ENCODE measurements around the gene ELMO3.

ELMO3 gene

DNA sequence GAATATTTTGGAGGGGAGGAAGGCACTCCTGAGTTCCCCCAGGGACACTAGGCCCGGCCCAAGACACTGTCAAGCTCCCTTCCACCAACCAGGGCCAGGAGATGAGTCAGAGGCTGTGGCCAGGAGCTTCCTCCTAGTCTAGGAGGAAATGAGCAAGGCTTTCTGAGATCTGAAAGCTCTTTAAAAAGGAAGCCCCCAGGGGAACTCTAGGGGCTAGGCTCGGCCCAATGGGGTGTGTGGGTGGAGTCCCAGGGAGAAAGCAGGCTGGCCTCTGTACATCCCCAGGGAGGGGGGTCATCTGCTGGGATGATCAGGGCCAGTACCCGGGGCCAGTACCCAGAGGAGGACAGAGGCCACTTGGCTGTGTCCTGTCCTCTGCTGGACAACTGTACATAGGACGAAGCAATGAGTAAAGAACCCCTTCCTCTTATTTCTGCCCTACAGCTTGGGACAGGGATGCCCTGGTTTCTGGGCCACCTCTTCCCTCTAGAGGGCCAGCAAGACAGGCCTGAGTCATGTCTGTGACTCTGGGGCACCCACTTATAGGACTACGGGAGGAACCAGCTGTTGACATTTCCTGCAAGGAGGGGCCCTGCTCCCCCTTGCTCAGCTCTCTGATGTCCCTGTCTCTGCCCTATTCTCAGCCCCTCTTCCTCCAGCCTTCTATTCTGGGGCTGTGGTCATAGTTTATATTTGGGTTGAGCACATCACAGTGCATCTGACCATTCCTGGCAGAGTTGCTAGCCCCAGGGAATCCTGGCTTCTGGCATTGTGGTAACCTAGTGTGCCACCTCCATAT, 45.7 kb downstream of the ELMO3 start:
- peak; percentile 50 for DNase-seq

DNA sequence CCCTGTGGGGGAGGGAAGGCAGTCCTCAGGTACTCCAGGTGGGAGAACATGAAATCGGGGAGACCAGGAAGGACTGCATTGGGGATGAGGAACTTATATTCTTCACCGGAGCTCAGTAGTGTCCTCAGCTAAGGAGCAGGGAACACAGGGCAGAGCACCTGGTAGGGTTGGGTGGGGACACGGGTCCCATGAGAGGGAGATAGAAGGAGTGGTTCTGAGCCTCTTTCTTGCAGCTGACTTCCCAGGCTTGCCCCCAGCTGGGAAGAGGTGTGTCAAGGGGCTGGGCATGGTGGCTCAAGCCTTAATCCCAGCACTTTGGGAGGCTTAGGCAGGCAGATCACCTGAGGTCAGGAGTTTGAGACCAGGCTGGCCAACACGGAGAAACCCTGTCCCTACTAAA, 46.3 kb downstream of the ELMO3 start:
- DNase-seq, result no peak

- no peak for DNase-seq
Measured at GRCh38 chr16:67245674-67246080, 46.7 kb downstream of the ELMO3 start.

- peak; percentile 60 for DNase-seq
Measured at GRCh38 chr16:67246081-67246755, 47.3 kb downstream of the ELMO3 start.

- DNase-seq, result no peak
Measured at GRCh38 chr16:67246756-67247191, 47.8 kb downstream of the ELMO3 start.

- peak; percentile 88 for DNase-seq
Measured at GRCh38 chr16:67247192-67248072, 48.5 kb downstream of the ELMO3 start, which contains the start of gene FHOD1. FHOD1 (minus strand) TSS chr16:67247481; CDS start chr16:67247410, 71 bp downstream.

- DNase-seq, result no peak
Measured at GRCh38 chr16:67248073-67248400, 49.1 kb downstream of the ELMO3 start.

DNA sequence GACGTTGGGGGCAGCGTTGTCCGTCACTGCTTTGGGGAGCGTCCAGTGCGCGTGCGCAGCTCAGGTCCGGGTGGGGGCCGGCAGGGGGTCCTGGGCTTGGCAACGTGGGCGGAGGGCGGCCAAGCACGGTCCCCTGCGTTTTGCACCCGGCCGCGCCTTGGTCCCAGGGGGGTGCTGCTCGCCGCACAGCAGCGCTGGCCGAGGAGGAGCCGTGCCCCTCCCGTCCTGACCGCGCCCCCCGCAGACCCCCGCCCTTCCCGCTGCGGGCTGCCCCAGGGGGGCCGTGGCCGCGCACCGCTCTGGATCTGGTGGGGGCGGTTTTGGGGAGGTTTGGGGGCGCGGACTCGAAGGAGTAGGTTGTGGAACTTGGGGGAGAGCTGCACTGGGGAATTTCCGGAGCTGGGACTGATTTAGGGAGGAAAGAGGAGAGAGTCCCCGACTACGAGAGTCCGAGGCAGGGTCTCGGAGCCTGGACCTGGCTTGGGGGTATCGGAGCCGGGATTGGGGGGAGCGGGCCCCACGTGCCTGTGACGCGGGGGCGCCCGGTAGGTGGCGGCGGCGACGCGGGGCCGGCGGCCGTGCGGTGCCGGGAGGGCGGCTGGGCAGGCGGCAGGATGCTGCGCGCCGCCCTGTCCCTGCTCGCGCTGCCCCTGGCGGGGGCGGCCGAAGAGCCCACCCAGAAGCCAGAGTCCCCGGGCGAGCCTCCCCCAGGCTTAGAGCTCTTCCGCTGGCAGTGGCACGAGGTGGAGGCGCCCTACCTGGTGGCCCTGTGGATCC, 49.7 kb downstream of the ELMO3 start, which contains the start of gene SLC9A5:
TSS of gene SLC9A5 (plus strand) at position 579 of the 777 bp plus-strand sequence. CDS start at position 615, 36 bp downstream.
- DNase-seq, result no peak

GRCh38 chr16:67249178-67250044, 50.5 kb downstream of the ELMO3 start:
- DNase-seq, result no peak

DNA sequence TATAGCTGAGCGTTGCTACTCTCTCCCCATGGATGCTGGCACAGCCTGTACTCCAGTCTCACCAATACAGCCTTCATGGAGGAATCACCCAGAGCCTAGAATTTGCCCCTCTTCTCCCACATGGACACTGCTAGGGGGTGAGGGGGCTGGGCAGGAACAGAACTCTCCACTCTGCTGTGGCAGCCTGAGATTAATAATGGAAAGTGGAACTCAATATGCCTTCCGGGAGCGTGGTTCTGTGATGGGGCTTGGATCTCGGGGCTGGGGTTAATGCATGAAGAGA, 51.1 kb downstream of the ELMO3 start:
- DNase-seq, result no peak

DNA sequence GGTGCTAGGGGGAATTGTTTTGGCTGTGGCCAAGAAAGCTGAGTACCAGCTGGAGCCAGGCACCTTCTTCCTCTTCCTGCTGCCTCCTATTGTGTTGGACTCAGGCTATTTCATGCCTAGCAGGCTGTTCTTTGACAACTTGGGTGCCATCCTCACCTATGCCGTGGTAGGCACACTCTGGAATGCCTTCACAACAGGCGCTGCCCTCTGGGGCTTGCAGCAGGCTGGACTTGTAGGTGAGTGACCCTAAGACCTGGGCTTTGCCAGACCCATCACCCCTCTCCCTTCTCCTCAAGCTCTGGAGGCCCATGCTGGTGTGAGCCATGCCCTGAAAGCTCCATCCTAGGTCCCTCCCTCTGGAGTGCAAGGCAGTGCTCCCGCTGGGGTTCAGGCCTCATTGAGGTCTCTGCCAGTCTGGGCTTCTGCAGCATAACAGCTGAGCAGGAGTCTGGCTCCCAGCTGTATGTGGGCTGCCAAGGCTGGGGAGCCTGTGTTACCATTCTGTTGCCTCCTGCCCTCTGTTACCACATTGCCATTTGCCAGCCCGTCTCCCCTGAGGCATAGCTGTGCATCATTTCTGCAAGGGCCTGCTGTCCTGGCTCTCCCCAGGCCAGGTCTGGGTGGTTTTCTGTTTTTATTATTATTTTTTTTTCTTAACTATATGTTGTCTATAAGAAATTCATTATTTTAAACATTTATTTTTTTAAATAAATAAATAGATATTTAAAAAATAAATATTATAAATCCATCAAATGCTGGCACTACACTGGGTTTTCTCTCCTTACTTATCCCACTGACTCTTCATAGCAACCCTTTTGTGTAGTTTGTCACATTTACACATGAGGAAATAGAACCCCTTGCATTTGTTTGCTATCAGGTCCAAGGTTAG, 53.9 kb downstream of the ELMO3 start:
- DNase-seq, result peak; percentile 21
